K562 (cell line): ENCODE measurements around the gene OTULINL. TPM values are rescaled to one million over a fixed set of nuclear protein-coding genes. Genes with fewer than 3 reads are reported as not detected.

ENCODE experiments used
- ATAC-seq: fragments of 200-7000 bp; cut with Tn5 transposase; 3 replicates; pipeline ENCODE4 v1.9.1; 2020; ENCODE audit warnings: moderate library complexity
- BruUV-seq: library from RNA; stranded (reverse); fragments of 400-500 nt; replicated peaks from 2 replicates; lab custom pipeline; 2021; lab: Mats Ljungman, UMichigan
- CTCF ChIA-PET: fragments of 300-600 bp; formaldehyde crosslinking; extraction: SDS; loops from one replicate; lab custom pipeline; 2021; ENCODE audit warnings: low intra/inter-chr PET ratio; lab: Yijun Ruan, JAX
- POLR2A ChIA-PET: fragments of 300-600, 350-650 bp; sonication (Branson Sonifier 250); formaldehyde crosslinking; extraction: SDS; loops from one replicate; lab custom pipeline; 2021; ENCODE audit warnings: antibody characterized with exemption, inconsistent platforms; lab: Yijun Ruan, JAX
- DNase-seq, 4 experiments: peaks; one replicate each; pipeline versions ENCODE4 v3.0.0 to v3.0.0-alpha.2; 2011 to 2018; ENCODE audit warnings: low spot score in 3 of 4, mixed read lengths in 3 of 4; ENCODE audit errors: extremely low read depth in 1 of 4
- FAIRE-seq: peaks from 2 replicates; lab custom pipeline; 2011; peaks lifted over from hg19 to GRCh38; lab: Jason Lieb, UNC
- H2AFZ ChIP-seq: 2 replicates; pipeline ENCODE4 v1.6.0; 2011; ENCODE audit warnings: low read depth, low read length, control low read depth, inconsistent platforms
- H3K27ac ChIP-seq: fragments of 200-600 bp; 3 replicates; pipeline ENCODE4 v1.8.0; 2011; ENCODE audit warnings: low read depth, mild to moderate bottlenecking, control low read depth, inconsistent platforms, low read length, moderate library complexity, mixed read lengths; ENCODE audit errors: extremely low read depth
- H3K27me3 ChIP-seq, 2 experiments: fragments of 300-600 bp in 1 of 2; 2 replicates in 1 of 2; 3 replicates in 1 of 2; pipeline versions ENCODE4 v1.6.0 to v1.8.0; 2011; ENCODE audit warnings: inconsistent platforms in 2 of 2, low read length in 2 of 2, mild to moderate bottlenecking in 1 of 2, mixed read lengths in 1 of 2, moderate library complexity in 1 of 2; ENCODE audit not compliant: control insufficient read depth in 2 of 2, insufficient read depth in 2 of 2
- H3K36me3 ChIP-seq: fragments of 300-600 bp; 3 replicates; pipeline ENCODE4 v1.8.0; 2011; ENCODE audit warnings: mild to moderate bottlenecking, low read length, inconsistent platforms; ENCODE audit not compliant: control insufficient read depth, insufficient read depth
- H3K4me1 ChIP-seq, 2 experiments: fragments of 200-600 bp in 1 of 2; replicated peaks in 1 of 2; 2 replicates in 1 of 2; 3 replicates in 1 of 2; pipeline versions ENCODE4 v1.5.1 to v1.8.0; 2011; ENCODE audit warnings: inconsistent platforms in 2 of 2, low read length in 2 of 2, mild to moderate bottlenecking in 1 of 2, mixed read lengths in 1 of 2, moderate library complexity in 1 of 2; ENCODE audit not compliant: control insufficient read depth in 2 of 2, insufficient read depth in 2 of 2
- H3K4me2 ChIP-seq: 2 replicates; pipeline ENCODE4 v1.6.1; 2011; ENCODE audit warnings: low read length, control low read depth, inconsistent platforms, mixed read lengths; ENCODE audit not compliant: insufficient read depth
- H3K4me3 ChIP-seq: fragments of 200-600 bp; sonication (generic), shearing (Covaris generic); 2 replicates; pipeline ENCODE4 v1.5.1; 2016; ENCODE audit warnings: control low read depth, inconsistent platforms
- H3K79me2 ChIP-seq: fragments of 200-600 bp; 3 replicates; pipeline ENCODE4 v1.8.0; 2011; ENCODE audit warnings: low read length, inconsistent platforms; ENCODE audit not compliant: control insufficient read depth, insufficient read depth
- H3K9ac ChIP-seq, 2 experiments: 2 replicates each; pipeline versions ENCODE4 v1.6.0 to v1.6.1; 2011; ENCODE audit warnings: low read depth in 2 of 2, low read length in 2 of 2, control low read depth in 1 of 2, inconsistent platforms in 1 of 2, mild to moderate bottlenecking in 1 of 2, mixed read lengths in 1 of 2; ENCODE audit not compliant: insufficient read depth in 1 of 2
- H3K9me1 ChIP-seq: one replicate; pipeline ENCODE4 v1.6.0; 2011; ENCODE audit warnings: inconsistent platforms, mild to moderate bottlenecking, low read length, moderate library complexity; ENCODE audit not compliant: control insufficient read depth, insufficient read depth
- H3K9me3 ChIP-seq: replicated peaks from 2 replicates; pipeline ENCODE4 v1.5.1; 2011; ENCODE audit warnings: low read depth, low read length, inconsistent platforms; ENCODE audit not compliant: control insufficient read depth, insufficient read depth
- H4K20me1 ChIP-seq: replicated peaks from 2 replicates; pipeline ENCODE4 v1.6.1; 2011; ENCODE audit warnings: low read length, inconsistent platforms, mixed read lengths; ENCODE audit not compliant: control insufficient read depth, insufficient read depth
- CBX3 ChIP-seq, 2 experiments: IDR thresholded peaks; 1 replicate in 1 of 2; 2 replicates in 1 of 2; pipeline ENCODE4 v1.6.1; 2012; ENCODE audit warnings: inconsistent platforms in 2 of 2, low read length in 2 of 2, borderline replicate concordance in 1 of 2, control low read depth in 1 of 2
- CREM ChIP-seq: IDR thresholded peaks from 2 replicates; pipeline ENCODE4 v1.6.1; 2014; ENCODE audit warnings: antibody characterized with exemption, low read depth
- E2F8 ChIP-seq: fragments of 450-650 bp; IDR thresholded peaks from 2 replicates; pipeline ENCODE4 v1.7.1; 2018; ENCODE audit warnings: mild to moderate bottlenecking, low read depth; ENCODE audit not compliant: partially characterized antibody
- HMGXB4 ChIP-seq: sonication (generic); formaldehyde crosslinking; IDR thresholded peaks from 2 replicates; pipeline ENCODE4 v1.8.1; 2023; ENCODE audit warnings: mild to moderate bottlenecking, missing genetic modification reagents
- MCM5 ChIP-seq: fragments of 450-650 bp; IDR thresholded peaks from 2 replicates; pipeline ENCODE4 v1.6.1; 2016; ENCODE audit warnings: low read depth
- SMAD3 ChIP-seq: fragments of 450-650 bp; formaldehyde crosslinking; conservative IDR thresholded peaks from 2 replicates; pipeline ENCODE4 v1.4.0; 2020; ENCODE audit warnings: mild to moderate bottlenecking
- SMARCC2 ChIP-seq: fragments of 450-650 bp; IDR thresholded peaks from 2 replicates; pipeline ENCODE4 v1.6.1; 2017; ENCODE audit warnings: antibody characterized with exemption, moderate library complexity, mild to moderate bottlenecking, low read depth
- TEAD4 ChIP-seq, 2 experiments: sonication (generic) in 1 of 2; formaldehyde crosslinking in 1 of 2; IDR thresholded peaks; 2 replicates each; pipeline versions ENCODE4 v1.6.1 to v1.8.0; 2012 to 2022; ENCODE audit warnings: borderline replicate concordance in 1 of 2, inconsistent platforms in 1 of 2, low read length in 1 of 2, mild to moderate bottlenecking in 1 of 2, missing genetic modification reagents in 1 of 2
- ZNF197 ChIP-seq: fragments of 200-800 bp; sonication (Bioruptor generic); IDR thresholded peaks from 2 replicates; pipeline ENCODE4 v1.6.1; 2016; ENCODE audit warnings: low read depth, missing genetic modification characterization, missing compliant biosample characterization
- ZNF277 ChIP-seq: fragments of 250-450 bp; sonication (Bioruptor Pico); IDR thresholded peaks from 2 replicates; pipeline ENCODE4 v1.8.0; 2022; ENCODE audit warnings: inconsistent platforms, mild to moderate bottlenecking, moderate library complexity, borderline replicate concordance
- ZNF589 ChIP-seq: fragments of 200-800 bp; sonication (Bioruptor generic); IDR thresholded peaks from 2 replicates; pipeline ENCODE4 v1.6.1; 2016; ENCODE audit warnings: low read depth, missing genetic modification characterization, missing compliant biosample characterization
- ZNF592 ChIP-seq: fragments of 450-650 bp; IDR thresholded peaks from 2 replicates; pipeline ENCODE4 v1.6.1; 2017; ENCODE audit warnings: antibody characterized with exemption, mild to moderate bottlenecking
- WGBS: fragments of 100-300 bp; shearing (Covaris generic); methylation state at CpG from one replicate; pipeline ENCODE4 v1.1.6; 2016; ENCODE audit warnings: low coverage, mixed read lengths; ENCODE audit not compliant: insufficient coverage; ENCODE audit errors: missing lambda C conversion rate; 5-methylcytosine and 5-hydroxymethylcytosine counted together
- in situ Hi-C: fragments of 300-500 bp; cut with MboI; formaldehyde crosslinking; loops from 4 replicates; pipeline ENCODE4 v1.15.0; 2018; ENCODE audit warnings: inconsistent platforms, mixed read lengths
- intact Hi-C: fragments of 100-400 bp; cut with micrococcal nuclease; formaldehyde crosslinking; loops from 2 replicates; pipeline ENCODE4 v1.14.2; 2022
- polyA plus RNA-seq, 8 experiments: library from polyadenylated mRNA; depleted of rRNA in 4 of 8; stranded (reverse) in 5 of 8; unstranded in 3 of 8; fragments of >200 nt; fragmentation: Nextera tagmentation in 2 of 8; fragmentation: Illumina TruSeq in 1 of 8; extraction: Ambion mirVana in 2 of 8; extraction: Trizol in 1 of 8; gene quantifications; 2 replicates each; pipeline versions ENCODE4 v1.2.1 to v1.2.3, GENCODE V29; 2011 to 2014; ENCODE audit warnings: inconsistent platforms in 1 of 8, missing spikeins in 1 of 8
- total RNA-seq, 7 experiments: library from RNA; depleted of rRNA in 6 of 7; stranded (reverse); fragments of >200 nt in 6 of 7; fragmentation: Illumina TruSeq in 2 of 7; extraction: Trizol in 2 of 7; gene quantifications; 2 replicates each; pipeline versions ENCODE4 v1.2.1 to v1.2.3, GENCODE V29; 2011 to 2021; ENCODE audit warnings: low replicate concordance in 1 of 7

Gene OTULINL
- total and polyA plus RNA-seq, 9 of the 15 experiments (the other 6 are each of a cell fraction or from before 2014, with no cell fraction given), result 0.13 to 0.18 TPM; not detected in 7

GRCh38 chr5:14576206-14576605 is 5.4 kb upstream of the OTULINL start:
- WGBS, result 2% methylated on average over 7 of the region's 7 CpGs
- H2AFZ ChIP-seq, result no peak overlapping the region
- no peaks in the 10 kb centered on the region for H3K9me1 ChIP-seq
- ChIA-PET POLR2A (no interaction called here), CTCF (no interaction called here)
- BruUV-seq, result no TSS peak
- H3K79me2 ChIP-seq, result no peaks in the 10 kb centered on the region
- H3K36me3 ChIP-seq, result no peaks in the 10 kb centered on the region
- peaks cover 0 to 7% of the 10 kb centered on the region in 2 experiments; a peak in 2 of 5 replicates for H3K4me1 ChIP-seq
- no peak overlapping the region for H3K4me3 ChIP-seq
- no peaks in the 10 kb centered on the region; the same call in 1 of the 2 replicates for H3K9me3 ChIP-seq
- H3K27me3 ChIP-seq, result peaks cover 2 to 12% of the 10 kb centered on the region in 2 experiments; a peak in 2 of 5 replicates
- H4K20me1 ChIP-seq, result no peaks in the 10 kb centered on the region
- ATAC-seq (no peak), FAIRE-seq (no peak), DNase-seq (no peak)
- H3K27ac ChIP-seq, result no peak overlapping the region
- in situ Hi-C loops, result no loop called here
- H3K4me2 ChIP-seq, result no peak overlapping the region
- intact Hi-C loops, result no loop called here
- H3K9ac ChIP-seq, result no peak overlapping the region
- TF ChIP-seq E2F8 (no peak), MCM5 (no peak), TEAD4 (IDR thresholded peaks at IDR 0.05; ENCODE audit: low read length) (no peak), TEAD4 (CRISPR knock-in tag; IDR thresholded peaks at IDR 0.05; ENCODE audit: borderline replicate concordance) (no peak), ZNF589 (no peak), ZNF592 (no peak), HMGXB4 (no peak), SMARCC2 (no peak), ZNF197 (CRISPR knock-in tag) (no peak), SMAD3 (no peak), CREM (no peak), CBX3 (IDR thresholded peaks at IDR 0.05; ENCODE audit: borderline replicate concordance in 1 of 2, low read length in 2 of 2) (no peak), ZNF277 (CRISPR knock-in tag) (no peak)
